Stimulated activated CD8-positive, alpha-beta memory T cell treated with anti-CD3 and anti-CD28 coated beads, Interleukin-7, amount 100 ng/mL, for 48 hours (primary cell): Measurements from ENCODE around the gene SERINC4.
"Not testable (repeated sequence)": the region's sequence is repeated elsewhere in the genome, so short reads cannot be mapped to it uniquely, and the experiment has no call there.

ENCODE experiments used
- DNase-seq, 2 donors: peaks; one replicate each; pipeline ENCODE4 v3.0.0-alpha.2; 2020; ENCODE audit warnings: low read depth in 1 of 2; ENCODE audit errors: extremely low read depth in 1 of 2

SERINC4 gene

GRCh38 chr15:43799945-43800285 is at the start of gene SERINC4:
SERINC4 (minus strand) TSS chr15:43800220; CDS start chr15:43799986, 234 bp downstream.
- no peak for DNase-seq

DNA sequence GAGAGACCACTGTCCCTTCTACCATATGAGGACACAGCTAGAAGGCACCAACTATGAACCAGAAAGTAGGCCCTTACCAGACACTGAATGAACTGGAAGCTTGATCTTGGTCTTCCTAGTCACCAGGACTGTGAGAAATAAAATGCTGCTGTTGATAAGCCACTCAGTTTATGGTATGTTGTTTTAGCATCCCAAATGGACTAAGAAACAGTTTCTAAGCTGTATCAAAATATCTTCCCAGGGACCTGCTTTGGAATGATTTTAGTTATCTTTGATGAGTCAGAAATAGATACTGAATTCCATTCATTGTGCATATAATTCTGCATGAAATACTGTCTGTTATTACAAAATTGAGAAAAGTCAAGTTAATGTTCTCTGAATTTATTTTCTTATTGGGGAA is 45.4 kb upstream of the SERINC4 start:
- no peak for DNase-seq

DNA sequence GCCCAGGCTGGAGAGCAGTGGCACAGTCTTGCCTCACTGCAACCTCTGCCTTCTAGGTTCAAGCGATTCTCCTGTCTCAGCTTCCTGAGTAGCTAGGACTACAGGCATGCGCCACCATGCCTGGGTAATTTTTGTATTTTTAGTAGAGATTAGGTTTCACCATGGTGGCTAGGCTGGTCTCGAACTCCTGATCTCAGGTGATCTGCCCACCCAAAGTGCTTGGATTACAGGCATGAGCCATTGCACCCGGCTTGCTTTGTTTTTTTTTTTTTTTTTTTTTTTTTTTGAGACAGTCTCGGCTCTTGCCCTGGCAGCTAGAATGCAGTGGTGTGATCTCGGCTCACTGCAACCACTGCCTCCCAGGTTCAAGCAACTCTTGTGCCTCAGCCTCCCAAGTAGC is 32.5 kb upstream of the SERINC4 start:
- DNase-seq = not testable (repeated sequence)

DNA sequence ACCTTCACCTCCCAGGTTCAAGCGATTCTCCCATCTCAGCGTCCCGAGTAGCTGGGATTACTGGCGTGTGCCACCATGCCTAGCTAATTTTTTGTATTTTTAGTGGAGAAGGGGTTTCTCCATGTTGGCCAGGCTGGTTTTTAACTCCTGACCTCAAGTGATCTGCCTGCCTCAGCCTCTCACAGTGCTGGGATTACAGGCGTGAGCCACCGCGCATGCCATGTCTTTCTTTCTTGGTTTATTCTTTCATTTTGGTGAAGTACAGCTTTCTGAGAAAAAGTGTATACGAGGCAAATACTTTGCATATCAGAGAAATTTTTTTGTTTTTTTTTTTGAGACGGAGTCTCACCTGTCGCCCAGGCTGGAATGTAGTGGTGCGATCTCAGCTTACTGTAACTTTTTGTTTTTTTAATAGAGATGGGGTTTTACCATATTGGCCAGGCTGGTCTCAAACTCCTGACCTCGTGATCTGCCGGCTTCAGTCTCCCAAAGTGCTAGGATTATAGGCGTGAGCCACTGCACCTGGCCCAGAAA is 31.6 kb upstream of the SERINC4 start:
- DNase-seq = not testable (repeated sequence)

- not testable (repeated sequence) for DNase-seq
Measured at GRCh38 chr15:43830691-43831275, 30.8 kb upstream of the SERINC4 start.

DNA sequence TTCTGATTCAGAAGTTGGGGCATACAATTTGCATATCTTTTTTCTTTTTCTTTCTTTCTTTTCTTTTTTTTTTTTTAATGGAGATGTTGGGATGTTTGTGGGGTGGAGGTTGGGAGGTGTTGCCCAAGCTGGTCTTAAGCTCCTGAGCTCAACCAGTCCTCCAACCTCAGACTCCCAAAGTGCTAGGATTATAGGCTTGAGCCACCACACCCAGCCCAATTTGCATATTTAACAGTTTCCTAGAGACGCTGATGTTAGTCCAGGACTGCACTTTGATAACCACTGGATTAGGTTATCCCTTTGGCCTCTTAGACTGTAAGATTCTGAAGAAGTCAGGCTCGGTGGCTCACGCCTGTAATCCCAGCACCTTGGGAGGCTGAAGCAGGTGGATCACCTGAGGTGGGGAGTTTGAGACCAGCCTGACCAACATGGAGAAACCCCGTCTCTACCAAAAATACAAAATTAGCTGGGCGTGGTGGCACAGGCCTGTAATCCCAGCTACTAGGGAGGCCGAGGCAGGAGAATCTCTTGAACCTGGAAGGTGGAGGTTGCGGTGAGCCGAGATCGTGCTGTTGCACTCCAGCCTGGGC is 30.0 kb upstream of the SERINC4 start:
- not testable (repeated sequence) for DNase-seq

GRCh38 chr15:43828061-43828657 is 28.1 kb upstream of the SERINC4 start:
- DNase-seq = peak in 1 of 2 donors; percentile 27

DNA sequence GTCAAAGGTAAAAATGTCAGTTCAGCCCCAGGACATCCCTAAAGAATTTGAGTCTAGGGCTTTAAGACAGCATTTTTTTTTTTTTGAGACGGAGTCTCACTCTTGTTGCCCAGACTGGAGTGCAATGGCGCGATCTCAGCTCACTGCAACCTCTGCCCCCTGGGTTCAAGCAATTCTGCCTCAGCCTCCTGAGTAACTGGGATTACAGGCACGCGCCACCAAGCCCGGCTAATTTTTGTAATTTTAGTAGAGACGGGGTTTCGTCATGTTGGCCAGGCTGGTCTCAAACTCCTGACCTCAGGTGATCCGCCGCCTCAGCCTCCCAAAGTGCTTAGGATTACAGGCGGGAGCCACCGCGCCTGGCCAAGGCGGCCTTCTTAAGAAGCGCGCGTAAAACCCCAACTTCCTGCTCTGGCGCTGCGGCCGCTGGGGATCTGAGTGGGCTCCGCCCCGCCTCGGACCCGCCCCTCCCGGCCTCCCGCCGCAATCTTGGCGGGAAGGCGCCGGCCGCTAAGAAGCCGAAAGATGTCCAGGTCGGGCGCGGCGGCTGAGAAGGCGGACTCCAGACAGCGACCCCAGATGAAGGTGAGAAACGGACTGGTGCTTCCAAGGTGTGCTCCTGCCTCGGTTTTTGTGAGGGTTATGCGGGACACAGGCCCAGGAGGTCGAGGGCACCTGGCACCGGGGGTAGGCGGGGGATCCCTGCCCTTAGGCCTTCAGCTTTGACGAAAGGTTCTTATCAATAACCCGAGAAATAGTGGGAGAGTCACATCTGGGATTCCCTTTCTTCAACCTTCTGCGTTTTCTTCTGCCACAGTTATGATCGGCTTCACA is 26.7 kb upstream of the SERINC4 start, which contains the start of gene WDR76:
TSS of gene WDR76 (plus strand) at position 495 of the 834 bp plus-strand sequence. CDS start at position 526, 31 bp downstream.
- DNase-seq = peak; percentile 70 to 80

GRCh38 chr15:43826029-43826507 is 26.0 kb upstream of the SERINC4 start:
- no peak for DNase-seq

GRCh38 chr15:43825305-43825704 is 25.3 kb upstream of the SERINC4 start:
- not testable (repeated sequence) for DNase-seq

- DNase-seq = peak; percentile 71 to 93
Measured at GRCh38 chr15:43824302-43825246, 24.6 kb upstream of the SERINC4 start, which contains the start of gene MFAP1. MFAP1 (minus strand) TSS chr15:43824690; CDS start chr15:43824569, 121 bp downstream.

DNA sequence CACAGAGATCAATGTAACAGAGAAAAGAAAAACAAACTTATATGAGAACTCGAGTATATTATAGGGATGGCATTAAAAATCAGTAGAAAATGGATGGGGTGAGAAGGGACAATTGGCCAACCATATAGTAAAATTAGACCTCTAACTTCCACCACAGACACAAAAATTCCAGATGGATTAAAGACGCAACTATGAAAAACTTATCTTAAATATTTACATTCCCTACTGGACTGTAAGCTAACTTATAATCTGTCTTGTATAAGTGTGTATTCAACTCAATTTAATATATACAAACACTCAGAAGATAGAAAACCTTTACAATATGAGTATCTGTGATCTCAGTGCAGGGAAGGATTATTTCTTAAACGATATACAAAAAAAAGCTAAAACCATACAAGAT is 21.5 kb upstream of the SERINC4 start:
- no peak for DNase-seq

DNA sequence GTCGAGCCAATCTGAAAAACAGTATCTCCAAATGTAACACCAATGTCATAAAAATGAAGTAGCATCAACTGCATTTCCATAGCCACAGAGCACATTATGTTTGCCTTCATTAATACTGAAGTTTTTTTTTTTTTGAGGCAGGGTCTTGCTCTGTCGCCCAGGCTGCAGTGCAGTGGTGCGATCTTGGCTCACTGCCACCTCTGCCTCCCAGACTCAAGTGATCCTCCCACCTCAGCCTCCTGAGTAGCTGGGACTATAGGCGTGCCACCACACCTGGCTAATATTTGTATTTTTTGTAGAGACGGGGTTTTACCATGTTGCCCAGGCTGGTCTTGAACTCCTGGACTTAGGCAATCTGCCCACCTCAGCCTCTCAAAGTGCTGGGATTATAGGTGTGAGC is 15.0 kb upstream of the SERINC4 start:
- not testable (repeated sequence) for DNase-seq

- no peak for DNase-seq
Measured at GRCh38 chr15:43808960-43809678, 9.1 kb upstream of the SERINC4 start.

- DNase-seq = no peak
Measured at GRCh38 chr15:43808435-43808950, 8.5 kb upstream of the SERINC4 start.

GRCh38 chr15:43802676-43803075 is 2.7 kb upstream of the SERINC4 start:
- DNase-seq = not testable (repeated sequence)

DNA sequence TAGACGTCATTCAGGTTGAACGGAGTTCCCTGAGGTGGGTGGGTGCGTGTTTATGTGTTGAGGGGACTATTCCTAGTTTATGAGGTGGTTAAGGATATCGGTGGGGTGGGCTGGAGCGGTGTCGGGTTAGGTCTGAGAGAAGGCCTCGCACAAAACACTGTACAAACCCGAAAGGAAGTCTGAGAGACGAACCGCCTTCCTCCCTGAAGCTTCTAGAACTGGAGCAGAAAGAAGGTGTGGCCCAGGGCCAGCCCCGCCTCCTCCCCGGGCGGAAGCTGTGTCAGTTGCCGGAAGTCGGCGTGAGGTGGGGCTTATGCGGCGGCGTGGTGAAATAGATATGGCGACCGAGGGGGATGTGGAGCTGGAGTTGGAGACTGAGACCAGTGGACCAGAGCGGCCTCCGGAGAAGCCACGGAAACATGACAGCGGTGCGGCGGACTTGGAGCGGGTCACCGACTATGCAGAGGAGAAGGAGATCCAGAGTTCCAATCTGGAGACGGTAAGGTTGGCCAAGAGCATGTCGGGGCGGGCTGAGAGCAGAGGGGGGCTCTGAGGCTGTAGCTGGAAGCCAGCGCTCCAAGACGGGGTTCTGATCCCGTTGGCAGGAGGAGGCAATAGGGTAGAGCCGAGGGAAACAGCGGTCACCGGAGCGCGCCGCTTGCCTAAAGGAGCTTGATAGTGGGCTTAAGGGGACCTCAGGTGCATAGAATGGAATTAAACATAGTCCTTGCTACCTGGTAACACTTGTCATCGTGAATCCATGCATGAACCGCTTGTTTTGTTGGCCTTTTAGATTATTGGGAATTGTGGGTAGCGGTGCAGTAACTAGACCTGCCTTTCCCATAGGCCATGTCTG is 494 bp upstream of the SERINC4 start, which contains the start of gene HYPK:
TSS of gene HYPK (plus strand) at position 314 of the 856 bp plus-strand sequence. CDS start at position 338, 24 bp downstream.
- DNase-seq = peak; percentile 76 to 84
